HG03025 (cell line): ENCODE measurements around the gene ZNF148.

Experiments used
- ATAC-seq: cut with Tn5 transposase; IDR thresholded peaks from one replicate; pipeline ENCODE4 v1.9.1; 2021; ENCODE audit warnings: mild to moderate bottlenecking, moderate library complexity; ENCODE audit not compliant: unreplicated experiment, low FRiP score

The ZNF148 gene

GRCh38 chr3:125334675-125335560, 40.2 kb downstream of the ZNF148 start:
- ATAC-seq = no peak

- ATAC-seq = no peak
These were observed 42.6 kb downstream of the ZNF148 start for GRCh38 chr3:125332504-125332903.

DNA sequence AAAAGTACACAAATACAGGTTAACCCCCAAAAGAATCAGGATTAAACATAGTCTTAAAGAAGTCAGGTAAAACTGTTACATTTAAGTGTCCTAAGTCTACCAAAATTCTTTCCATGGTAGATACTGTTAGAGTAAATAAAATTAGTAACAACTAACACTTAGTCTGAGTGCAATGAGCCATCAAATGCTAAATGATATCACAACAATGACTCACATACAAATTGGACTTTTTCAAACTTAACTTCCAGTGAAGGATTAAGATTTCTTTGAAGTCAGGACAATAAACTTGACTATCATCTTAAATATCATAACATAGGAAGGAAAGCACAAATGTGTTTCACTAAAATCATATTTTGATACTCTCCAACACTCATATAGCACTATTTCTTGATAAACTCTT, 43.9 kb downstream of the ZNF148 start:
- no peak for ATAC-seq

DNA sequence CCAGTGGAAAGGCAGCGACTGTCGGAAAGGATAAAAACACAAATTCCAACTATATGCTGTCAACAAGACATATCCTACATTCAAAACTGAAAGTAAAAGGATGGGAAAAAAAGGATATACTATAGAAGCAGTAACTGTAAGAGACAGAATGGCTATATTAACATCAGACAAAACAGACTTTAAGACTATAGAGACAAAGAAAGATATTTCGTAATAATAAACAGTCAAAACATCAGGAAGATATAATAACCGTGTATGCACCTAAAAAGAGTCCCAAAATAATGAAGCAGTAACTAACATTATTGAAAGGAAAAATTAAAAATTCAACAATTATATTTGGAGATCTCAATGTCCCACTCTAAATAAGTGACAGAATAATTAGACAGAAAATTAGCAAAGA, 48.2 kb downstream of the ZNF148 start:
- no peak for ATAC-seq

- no peak for ATAC-seq
These were observed 49.4 kb downstream of the ZNF148 start for GRCh38 chr3:125325746-125326145.

- ATAC-seq = no peak
These were observed 50.8 kb downstream of the ZNF148 start for GRCh38 chr3:125324341-125324740.

DNA sequence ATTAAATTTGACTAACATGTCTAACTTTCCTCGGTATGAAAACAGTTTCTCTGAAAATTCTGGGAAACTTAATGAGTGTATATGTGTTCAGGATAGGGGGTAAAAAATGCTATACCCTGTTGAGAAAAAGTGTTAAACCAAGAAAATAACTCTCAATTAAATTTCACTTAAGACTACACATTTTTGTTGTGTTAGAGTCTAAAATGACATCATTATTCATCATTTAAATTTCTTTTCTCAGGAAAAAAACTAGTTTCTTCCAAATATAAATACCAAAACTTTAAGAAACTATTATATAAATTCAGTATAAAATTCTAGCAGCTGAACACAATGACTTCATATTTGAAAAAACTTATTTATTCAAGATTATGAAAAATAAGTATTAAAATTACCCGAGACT, 52.2 kb downstream of the ZNF148 start:
- no peak for ATAC-seq

GRCh38 chr3:125322166-125322565, 53.0 kb downstream of the ZNF148 start:
- ATAC-seq = no peak

DNA sequence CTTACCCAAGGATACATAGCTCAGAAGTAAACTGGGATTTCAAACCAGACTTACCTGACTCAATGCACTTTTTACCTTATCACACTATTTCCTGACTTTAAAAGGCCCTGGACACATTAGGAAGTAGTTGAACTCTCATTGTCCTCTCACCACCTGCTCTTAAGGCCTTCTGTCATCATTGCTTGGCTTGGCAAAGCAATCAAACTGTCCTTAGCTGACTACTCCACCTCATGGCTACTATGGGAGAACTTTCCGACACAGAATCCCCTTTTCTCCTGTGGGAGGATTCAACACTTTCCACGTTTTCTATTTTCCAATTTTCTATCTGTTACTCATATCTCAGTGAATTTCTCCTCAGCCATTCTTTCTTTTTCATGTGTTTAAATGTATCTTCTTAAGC, 55.4 kb downstream of the ZNF148 start:
- no peak for ATAC-seq

DNA sequence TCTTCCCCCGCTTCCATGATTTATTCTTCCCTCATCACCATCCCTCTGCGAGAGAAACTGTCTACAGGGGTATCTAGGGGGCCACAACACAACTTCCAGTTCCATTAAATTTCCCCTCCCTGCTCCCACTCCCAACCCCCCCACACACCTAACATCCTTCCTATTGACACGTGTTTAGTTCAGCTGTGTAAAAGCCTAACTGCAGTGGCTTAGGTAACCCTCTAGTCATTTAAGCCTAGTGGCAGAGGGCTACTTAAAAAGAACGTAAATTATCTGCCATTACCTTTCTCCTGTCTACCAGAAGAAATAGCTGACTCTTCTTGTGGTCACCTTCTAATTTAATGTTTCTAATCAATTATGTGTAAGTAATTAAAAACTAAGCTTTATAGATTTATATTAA, 56.3 kb downstream of the ZNF148 start:
- no peak for ATAC-seq

DNA sequence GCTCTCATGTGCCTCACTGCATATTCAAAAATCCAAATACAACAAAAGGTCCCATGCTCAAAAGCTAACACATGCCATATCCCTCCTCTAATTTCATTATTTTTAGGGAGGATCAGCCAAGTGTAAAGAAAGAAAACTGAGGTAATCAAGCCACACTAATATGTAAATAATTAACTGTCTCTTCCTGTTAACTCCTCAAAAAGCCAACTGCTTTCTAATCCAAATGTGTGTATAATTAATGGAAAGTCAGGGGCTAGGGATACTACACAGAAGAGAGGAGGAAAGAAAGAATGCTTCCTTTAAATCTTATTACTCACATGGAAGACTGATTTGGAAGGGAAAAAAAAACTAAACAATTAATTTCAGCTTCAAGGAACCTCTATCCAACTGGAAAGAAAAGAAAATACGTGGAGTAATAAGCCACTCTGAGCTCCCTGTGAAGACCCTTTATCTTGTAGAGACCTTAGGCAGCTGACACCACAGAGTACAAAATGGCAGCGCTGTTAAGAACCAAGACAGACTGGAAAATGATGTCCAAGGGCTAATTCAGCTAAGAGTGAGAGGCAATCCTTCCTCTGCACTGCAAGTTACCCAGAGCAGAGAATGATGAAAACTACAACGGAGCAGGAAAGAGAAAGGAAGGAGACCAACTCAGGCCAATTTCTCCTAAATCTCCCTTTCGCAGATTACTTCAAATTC, 56.8 kb downstream of the ZNF148 start:
- ATAC-seq = no peak

DNA sequence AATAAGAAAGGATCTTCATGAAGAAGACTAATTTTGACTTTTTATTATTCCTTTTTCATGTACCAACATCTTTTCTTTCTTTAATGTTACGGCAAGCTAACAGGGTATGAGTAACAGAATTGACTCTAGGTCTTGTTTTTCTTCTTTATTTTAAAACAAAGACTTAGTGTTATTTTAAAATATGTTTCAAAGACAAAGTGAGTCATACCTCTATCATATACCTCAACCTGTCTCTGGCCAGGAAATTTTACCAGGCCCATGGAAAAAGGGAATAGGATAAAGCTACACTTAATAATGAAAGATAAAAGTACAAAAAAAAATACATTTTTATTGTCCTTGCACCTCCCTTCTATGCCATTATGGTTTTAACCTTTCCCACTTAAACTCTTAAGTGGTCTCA, 57.4 kb downstream of the ZNF148 start:
- ATAC-seq = no peak

- no peak for ATAC-seq
These were observed 58.2 kb downstream of the ZNF148 start for GRCh38 chr3:125316949-125317348.

DNA sequence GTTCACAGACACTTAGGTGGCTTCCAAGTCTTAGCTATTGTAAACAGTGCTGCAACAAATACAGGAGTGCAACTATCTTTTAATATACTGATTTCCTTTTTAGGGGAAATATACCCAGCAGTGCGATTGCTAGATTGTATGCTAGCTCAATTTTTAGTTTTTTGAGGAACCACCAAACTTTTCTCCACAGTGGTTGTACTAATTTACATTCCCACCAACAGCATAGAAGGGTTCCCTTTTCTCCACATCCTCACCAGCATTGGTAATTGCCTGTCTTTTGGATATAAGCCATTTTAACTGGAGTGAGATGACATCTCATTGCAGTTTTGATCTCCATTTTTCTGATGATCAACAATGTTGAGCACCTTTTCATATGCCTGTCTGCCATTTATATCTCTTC, 58.9 kb downstream of the ZNF148 start:
- ATAC-seq = no peak

DNA sequence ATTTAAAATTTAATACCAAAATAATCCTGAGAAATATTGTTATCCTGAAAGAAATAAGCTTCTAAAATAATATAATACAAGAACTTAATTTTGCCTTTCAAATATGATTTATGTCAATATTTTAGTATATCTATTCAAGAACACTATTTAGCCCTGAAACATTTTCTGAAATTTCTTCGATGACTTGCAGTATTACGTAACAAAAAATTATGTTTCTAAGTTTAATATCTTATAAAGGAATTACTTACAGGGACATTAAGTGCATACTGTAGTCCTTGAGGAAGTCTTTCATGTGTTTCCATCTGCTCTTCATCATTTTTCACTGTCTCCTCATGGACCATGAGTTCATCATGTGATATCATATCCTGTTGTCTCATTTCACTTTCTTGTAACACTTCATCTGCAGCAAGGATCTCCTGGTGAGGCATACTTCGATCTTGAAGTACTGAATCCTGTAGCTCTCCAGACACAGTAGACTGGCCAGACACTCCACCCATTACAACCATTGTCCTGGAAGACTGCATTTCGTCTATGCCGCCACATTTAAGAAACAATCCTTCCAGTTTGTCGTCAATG, 62.0 kb downstream of the ZNF148 start:
- ATAC-seq = no peak

- no peak for ATAC-seq
These were observed 64.5 kb downstream of the ZNF148 start for GRCh38 chr3:125310623-125311081.

DNA sequence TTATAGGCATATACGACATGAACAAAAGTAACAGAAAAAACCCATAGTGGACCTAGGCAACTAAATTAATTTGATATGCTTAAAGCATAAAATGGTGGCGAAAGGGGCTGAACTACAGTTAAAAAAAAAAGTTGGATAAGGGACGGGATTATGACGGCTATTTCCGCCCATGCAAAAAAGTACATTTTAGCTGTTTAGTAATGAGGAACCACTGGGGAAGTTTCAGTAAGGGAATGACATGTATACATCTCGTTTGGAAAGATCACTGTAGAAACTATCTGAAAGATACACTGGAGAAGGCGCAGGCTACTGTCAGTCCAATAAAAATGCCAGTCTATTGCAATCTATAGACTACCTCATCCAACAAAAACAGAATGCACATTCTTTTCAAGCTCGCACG, 65.6 kb downstream of the ZNF148 start:
- no peak for ATAC-seq

DNA sequence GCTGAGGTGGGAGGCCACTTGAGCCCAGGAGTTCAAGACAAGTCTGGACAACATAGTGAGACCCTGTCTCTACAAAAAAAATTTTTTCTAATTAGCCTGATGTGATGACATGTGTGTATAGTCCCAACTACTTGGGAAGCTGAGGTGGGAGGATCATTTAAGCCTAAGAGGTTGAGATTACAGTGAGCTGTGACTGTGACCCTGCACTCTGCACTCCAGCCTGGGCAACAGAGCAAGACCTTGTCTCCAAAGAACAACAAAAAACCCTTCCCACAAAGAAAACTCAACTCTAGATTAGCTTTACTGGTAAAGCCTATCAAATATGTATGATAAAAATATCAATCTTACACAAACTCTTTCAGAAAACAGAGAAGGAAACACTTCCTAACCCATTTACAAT, 68.5 kb downstream of the ZNF148 start:
- no peak for ATAC-seq

GRCh38 chr3:125302932-125303331, 72.2 kb downstream of the ZNF148 start:
- ATAC-seq = no peak

- ATAC-seq = no peak
These were observed 74.7 kb downstream of the ZNF148 start for GRCh38 chr3:125300416-125300815.

DNA sequence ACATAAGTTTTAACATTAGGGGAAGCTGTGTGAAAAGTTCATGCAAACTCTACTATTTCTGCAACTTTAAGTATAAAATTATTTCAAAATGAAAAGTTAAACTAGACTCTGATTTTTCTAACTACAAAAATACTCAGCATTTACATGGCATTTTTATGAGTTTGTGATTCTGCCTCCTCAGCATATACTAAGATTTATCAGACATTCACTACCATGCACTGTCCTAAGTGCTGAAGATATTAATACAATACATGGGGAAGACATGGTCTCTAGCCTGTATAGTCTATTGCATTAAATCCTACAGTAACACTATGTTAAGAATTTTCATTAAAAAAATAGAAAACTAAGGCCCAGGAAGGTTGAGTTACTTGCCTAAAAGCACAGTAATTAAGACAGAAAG, 80.7 kb downstream of the ZNF148 start:
- ATAC-seq = no peak

- ATAC-seq = no peak
These were observed 83.1 kb downstream of the ZNF148 start for GRCh38 chr3:125292015-125292414.
